Mesenchymal stem cell (in vitro differentiated cells and primary cell): ENCODE results near the gene DGKG.

Experiments used
- DNase-seq: peaks from one replicate; pipeline ENCODE4 v3.0.0-alpha.2; 2013
- H2AFZ ChIP-seq: one replicate; pipeline ENCODE4 v1.6.1; 2013; ENCODE audit warnings: low read depth, mild to moderate bottlenecking, control low read depth, inconsistent platforms, low read length, moderate library complexity
- H2AK5ac ChIP-seq: 2 replicates; pipeline ENCODE4 v1.6.1; 2013; ENCODE audit warnings: low read length, moderate library complexity, mild to moderate bottlenecking, inconsistent platforms; ENCODE audit not compliant: severe bottlenecking
- H2BK120ac ChIP-seq: one replicate; pipeline ENCODE4 v1.6.1; 2013; ENCODE audit warnings: low read depth, mild to moderate bottlenecking, inconsistent platforms, low read length, moderate library complexity
- H2BK12ac ChIP-seq, 2 experiments: one replicate each; pipeline ENCODE4 v1.6.1; 2013; ENCODE audit warnings: inconsistent platforms in 2 of 2, low read length in 2 of 2, mild to moderate bottlenecking in 2 of 2, moderate library complexity in 2 of 2, control low read depth in 1 of 2
- H2BK15ac ChIP-seq: one replicate; pipeline ENCODE4 v1.6.1; 2013; ENCODE audit warnings: mild to moderate bottlenecking, low read depth, inconsistent platforms; ENCODE audit not compliant: poor library complexity, severe bottlenecking
- H2BK5ac ChIP-seq: 2 replicates; pipeline ENCODE4 v1.6.1; 2013; ENCODE audit warnings: low read depth, mild to moderate bottlenecking, low read length, control low read depth, inconsistent platforms; ENCODE audit not compliant: poor library complexity, severe bottlenecking
- H3K14ac ChIP-seq, 2 experiments: one replicate each; pipeline ENCODE4 v1.6.1; 2013; ENCODE audit warnings: inconsistent platforms in 2 of 2, low read length in 2 of 2, control low read depth in 1 of 2, mild to moderate bottlenecking in 1 of 2, moderate library complexity in 1 of 2
- H3K18ac ChIP-seq, 2 experiments: one replicate each; pipeline ENCODE4 v1.6.1; 2013; ENCODE audit warnings: inconsistent platforms in 2 of 2, low read length in 2 of 2, control low read depth in 1 of 2, low read depth in 1 of 2, mild to moderate bottlenecking in 1 of 2
- H3K23ac ChIP-seq, 2 experiments: one replicate each; pipeline ENCODE4 v1.6.1; 2013; ENCODE audit warnings: inconsistent platforms in 2 of 2, low read length in 2 of 2, mild to moderate bottlenecking in 2 of 2, moderate library complexity in 2 of 2, control low read depth in 1 of 2
- H3K27ac ChIP-seq: 2 replicates; pipeline ENCODE4 v1.5.1; 2013; ENCODE audit warnings: mild to moderate bottlenecking, moderate library complexity, low read length, control low read depth, inconsistent platforms; ENCODE audit not compliant: poor library complexity, severe bottlenecking
- H3K27me3 ChIP-seq, 2 experiments: 2 replicates each; pipeline versions ENCODE4 v1.6.1 to v1.7.0; 2013; ENCODE audit warnings: low read length in 2 of 2, mild to moderate bottlenecking in 2 of 2, moderate library complexity in 2 of 2, control low read depth in 1 of 2, inconsistent platforms in 1 of 2; ENCODE audit not compliant: control insufficient read depth in 1 of 2, insufficient read depth in 1 of 2
- H3K36me3 ChIP-seq, 2 experiments: 2 replicates each; pipeline versions ENCODE4 v1.6.1 to v1.7.0; 2013; ENCODE audit warnings: low read length in 2 of 2, control low read depth in 1 of 2, inconsistent platforms in 1 of 2, low read depth in 1 of 2, mild to moderate bottlenecking in 1 of 2; ENCODE audit not compliant: insufficient read depth in 2 of 2, control insufficient read depth in 1 of 2
- H3K4ac ChIP-seq, 2 experiments: one replicate each; pipeline ENCODE4 v1.6.1; 2013; ENCODE audit warnings: inconsistent platforms in 2 of 2, low read length in 2 of 2, mild to moderate bottlenecking in 2 of 2, moderate library complexity in 2 of 2, control low read depth in 1 of 2, low read depth in 1 of 2
- H3K4me1 ChIP-seq: 2 replicates; pipeline ENCODE4 v1.6.1; 2013; ENCODE audit warnings: low read depth, low read length, control low read depth; ENCODE audit not compliant: control insufficient read depth, insufficient read depth
- H3K4me2 ChIP-seq: 2 replicates; pipeline ENCODE4 v1.6.1; 2013; ENCODE audit warnings: low read length, mild to moderate bottlenecking, inconsistent platforms; ENCODE audit not compliant: poor library complexity, severe bottlenecking
- H3K4me3 ChIP-seq, 2 experiments: 2 replicates each; pipeline versions ENCODE4 v1.5.1 to v1.7.0; 2013; ENCODE audit warnings: low read length in 2 of 2, mild to moderate bottlenecking in 2 of 2, control low read depth in 1 of 2, low read depth in 1 of 2; ENCODE audit not compliant: insufficient read depth in 1 of 2
- H3K79me1 ChIP-seq: replicated peaks from 2 replicates; pipeline ENCODE4 v1.6.1; 2013; ENCODE audit warnings: mild to moderate bottlenecking, control low read depth, low read length, inconsistent platforms; ENCODE audit not compliant: poor library complexity, severe bottlenecking
- H3K9ac ChIP-seq: 2 replicates; pipeline ENCODE4 v1.7.0; 2013; ENCODE audit warnings: mild to moderate bottlenecking, low read length, moderate library complexity
- H3K9me3 ChIP-seq: 2 replicates; pipeline ENCODE4 v1.7.0; 2013; ENCODE audit warnings: mild to moderate bottlenecking, low read length; ENCODE audit not compliant: control insufficient read depth
- H4K8ac ChIP-seq: one replicate; pipeline ENCODE4 v1.6.1; 2013; ENCODE audit warnings: inconsistent platforms, mild to moderate bottlenecking, low read length, moderate library complexity
- H4K91ac ChIP-seq: one replicate; pipeline ENCODE4 v1.6.1; 2013; ENCODE audit warnings: mild to moderate bottlenecking, low read length, inconsistent platforms
- WGBS: methylation state at CpG from one replicate; pipeline ENCODE4 v1.1.7; 2013; ENCODE audit warnings: mixed read lengths; 5-methylcytosine and 5-hydroxymethylcytosine counted together

The DGKG gene

GRCh38 chr3:186208296-186208989 lies 153.6 kb downstream of the DGKG start:
- no peak for DNase-seq
- Histone ChIP-seq H2BK15ac (no peak overlapping the region), H3K27me3 (peaks cover 0 to 7% of the 10 kb centered on the region in 2 experiments), H3K27ac (no peak overlapping the region), H4K8ac (no peak overlapping the region), H3K4me1 (peaks cover 15% of the 10 kb centered on the region), H3K9me3 (no peaks in the 10 kb centered on the region), H3K36me3 (no peaks in the 10 kb centered on the region), H3K4me2 (no peak overlapping the region), H3K18ac (no peak overlapping the region), H3K23ac (no peak overlapping the region), H3K79me1 (no peaks in the 10 kb centered on the region), H3K4me3 (no peak overlapping the region), H2BK5ac (no peak overlapping the region), H2AFZ (no peak overlapping the region), H2BK12ac (no peak overlapping the region), H4K91ac (no peak overlapping the region), H2BK120ac (no peak overlapping the region), H3K9ac (no peak overlapping the region), H3K4ac (no peak overlapping the region), H2AK5ac (no peak overlapping the region), H3K14ac (no peak overlapping the region)
- 90% methylated on average over 8 of the region's 8 CpGs for WGBS

GRCh38 chr3:186207515-186207914 lies 154.5 kb downstream of the DGKG start:
- Histone ChIP-seq H2BK15ac (peak overlapping the region; percentile 37), H4K8ac (no peak overlapping the region), H2BK12ac (peak overlapping the region; percentile 35 to 68), H3K4me2 (no peak overlapping the region), H3K23ac (no peak overlapping the region), H3K36me3 (no peaks in the 10 kb centered on the region), H3K4me3 (no peak overlapping the region), H4K91ac (no peak overlapping the region), H3K18ac (no peak overlapping the region), H3K4ac (no peak overlapping the region), H3K14ac (no peak overlapping the region), H2BK5ac (no peak overlapping the region), H2AFZ (no peak overlapping the region), H3K27me3 (peaks cover 0 to 9% of the 10 kb centered on the region in 2 experiments), H3K27ac (no peak overlapping the region), H3K79me1 (no peaks in the 10 kb centered on the region), H3K4me1 (peaks cover 15% of the 10 kb centered on the region), H2AK5ac (no peak overlapping the region), H3K9me3 (no peaks in the 10 kb centered on the region), H2BK120ac (no peak overlapping the region), H3K9ac (no peak overlapping the region)
- DNase-seq, result no peak
- 93% methylated on average over 3 of the region's 3 CpGs for WGBS

- H3K18ac ChIP-seq, result no peak overlapping the region
- no peak overlapping the region for H4K8ac ChIP-seq
- H2AFZ ChIP-seq, result no peak overlapping the region
- no peak overlapping the region for H2BK15ac ChIP-seq
- no peak overlapping the region for H2BK5ac ChIP-seq
- DNase-seq, result no peak
- no peaks in the 10 kb centered on the region for H3K4me1 ChIP-seq
- H3K4me3 ChIP-seq, result no peak overlapping the region
- H3K36me3 ChIP-seq, result no peaks in the 10 kb centered on the region
- no peak overlapping the region for H3K27ac ChIP-seq
- WGBS, result 88% methylated on average over 4 of the region's 4 CpGs
- H2BK120ac ChIP-seq, result no peak overlapping the region
- no peak overlapping the region for H2AK5ac ChIP-seq
- H3K4me2 ChIP-seq, result no peak overlapping the region
- H4K91ac ChIP-seq, result no peak overlapping the region
- no peak overlapping the region for H2BK12ac ChIP-seq
- H3K14ac ChIP-seq, result no peak overlapping the region
- H3K23ac ChIP-seq, result no peak overlapping the region
- peaks cover 17 to 52% of the 10 kb centered on the region in 2 experiments for H3K27me3 ChIP-seq
- H3K9ac ChIP-seq, result no peak overlapping the region
- H3K79me1 ChIP-seq, result no peaks in the 10 kb centered on the region
- no peaks in the 10 kb centered on the region for H3K9me3 ChIP-seq
- no peak overlapping the region for H3K4ac ChIP-seq
These were observed 161.3 kb downstream of the DGKG start for GRCh38 chr3:186200726-186201125.

GRCh38 chr3:186198442-186198841 lies 163.6 kb downstream of the DGKG start:
- H4K91ac ChIP-seq, result no peak overlapping the region
- DNase-seq, result no peak
- H3K27me3 ChIP-seq, result peaks cover 34 to 66% of the 10 kb centered on the region in 2 experiments
- H3K4me3 ChIP-seq, result no peak overlapping the region
- 96% methylated on average over 2 of the region's 2 CpGs for WGBS
- H3K79me1 ChIP-seq, result no peaks in the 10 kb centered on the region
- H3K9ac ChIP-seq, result no peak overlapping the region
- no peaks in the 10 kb centered on the region for H3K9me3 ChIP-seq
- H2BK5ac ChIP-seq, result no peak overlapping the region
- no peak overlapping the region for H3K4me2 ChIP-seq
- no peak overlapping the region for H2AK5ac ChIP-seq
- no peaks in the 10 kb centered on the region for H3K36me3 ChIP-seq
- H3K4ac ChIP-seq, result no peak overlapping the region
- no peak overlapping the region for H2BK12ac ChIP-seq
- no peak overlapping the region for H3K27ac ChIP-seq
- H3K18ac ChIP-seq, result no peak overlapping the region
- no peak overlapping the region for H2AFZ ChIP-seq
- H2BK120ac ChIP-seq, result no peak overlapping the region
- H3K4me1 ChIP-seq, result peaks cover 11% of the 10 kb centered on the region
- no peak overlapping the region for H3K23ac ChIP-seq
- H2BK15ac ChIP-seq, result no peak overlapping the region
- no peak overlapping the region for H4K8ac ChIP-seq
- H3K14ac ChIP-seq, result no peak overlapping the region
